ENCODE results near the gene TTBK2.
"Not testable (repeated sequence)": the region's sequence is repeated elsewhere in the genome, so short reads cannot be mapped to it uniquely, and the experiment has no call there.

Gene TTBK2

GRCh38 chr15:42920519-42921341 lies at the start of gene TTBK2:
TTBK2 (minus strand) TSS chr15:42920778; CDS start chr15:42878617, 42,161 bp downstream.
- DNase-seq (ENCODE audit: low read depth in 2 of 2): peak; percentile 98

GRCh38 chr15:42964476-42964875 lies 43.9 kb upstream of the TTBK2 start:
- no peak for DNase-seq (ENCODE audit: low read depth in 2 of 2)

GRCh38 chr15:42955518-42955917 lies 34.9 kb upstream of the TTBK2 start:
- peak; percentile 64 for DNase-seq (ENCODE audit: low read depth in 2 of 2)

- DNase-seq (ENCODE audit: low read depth in 2 of 2): no peak
Measured at GRCh38 chr15:42954291-42954690, 33.7 kb upstream of the TTBK2 start.

- DNase-seq (ENCODE audit: low read depth in 2 of 2): not testable (repeated sequence)
Measured at GRCh38 chr15:42948898-42949297, 28.3 kb upstream of the TTBK2 start.

GRCh38 chr15:42940527-42940926 lies 19.9 kb upstream of the TTBK2 start:
- DNase-seq (ENCODE audit: low read depth in 2 of 2): no peak

- no peak for DNase-seq (ENCODE audit: low read depth in 2 of 2)
Measured at GRCh38 chr15:42939841-42940240, 19.3 kb upstream of the TTBK2 start.

GRCh38 chr15:42937143-42937542 lies 16.6 kb upstream of the TTBK2 start:
- no peak for DNase-seq (ENCODE audit: low read depth in 2 of 2)

GRCh38 chr15:42933886-42934667 lies 13.5 kb upstream of the TTBK2 start:
- DNase-seq (ENCODE audit: low read depth in 2 of 2): no peak

GRCh38 chr15:42932833-42933515 lies 12.4 kb upstream of the TTBK2 start:
- DNase-seq (ENCODE audit: low read depth in 2 of 2): no peak

GRCh38 chr15:42931702-42932486 lies 11.3 kb upstream of the TTBK2 start:
- no peak for DNase-seq (ENCODE audit: low read depth in 2 of 2)

- DNase-seq (ENCODE audit: low read depth in 2 of 2): no peak
Measured at GRCh38 chr15:42929306-42929848, 8.8 kb upstream of the TTBK2 start.

GRCh38 chr15:42921342-42921731 lies 759 bp upstream of the TTBK2 start:
- no peak for DNase-seq (ENCODE audit: low read depth in 2 of 2)

GRCh38 chr15:42919799-42920518 lies 619 bp downstream of the TTBK2 start:
- DNase-seq (ENCODE audit: low read depth in 2 of 2): no peak

- DNase-seq (ENCODE audit: low read depth in 2 of 2): no peak
Measured at GRCh38 chr15:42919308-42919707, 1.3 kb downstream of the TTBK2 start.

GRCh38 chr15:42918047-42918446 lies 2.5 kb downstream of the TTBK2 start:
- DNase-seq (ENCODE audit: low read depth in 2 of 2): no peak

- DNase-seq (ENCODE audit: low read depth in 2 of 2): no peak
Measured at GRCh38 chr15:42915654-42916315, 4.8 kb downstream of the TTBK2 start.

- no peak for DNase-seq (ENCODE audit: low read depth in 2 of 2)
Measured at GRCh38 chr15:42914728-42915497, 5.7 kb downstream of the TTBK2 start.

- peak; percentile 48 to 60 for DNase-seq (ENCODE audit: low read depth in 2 of 2)
Measured at GRCh38 chr15:42911058-42911592, 9.5 kb downstream of the TTBK2 start.

Measured in fibroblast of skin of left quadriceps (primary cell).